ENCODE results near the gene C11orf16.
"Not testable (repeated sequence)": the region's sequence is repeated elsewhere in the genome, so short reads cannot be mapped to it uniquely, and the experiment has no call there.

Gene C11orf16

DNA sequence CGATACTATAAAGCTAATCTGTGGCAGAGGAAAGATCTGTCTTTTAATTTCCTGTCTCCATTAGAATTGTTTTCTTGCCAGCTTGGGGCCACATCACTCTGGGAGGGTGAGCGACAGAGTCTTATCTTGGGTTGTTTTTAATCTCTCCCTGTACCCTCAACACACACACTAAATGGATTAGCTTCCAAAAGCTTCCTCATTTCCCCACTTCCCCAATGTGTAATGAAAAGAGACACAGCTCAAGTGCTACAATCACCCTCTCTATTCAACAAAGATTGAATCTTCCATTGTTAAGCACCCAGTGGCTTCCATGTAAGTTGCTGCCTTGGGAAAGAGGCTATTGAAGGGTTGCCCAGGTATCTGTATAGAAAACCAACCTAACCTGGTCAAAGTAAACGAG is 16.1 kb upstream of the C11orf16 start:
- no peak overlapping the region for H3K27ac ChIP-seq
- no peak for TF ChIP-seq ZFX (IDR thresholded peaks at IDR 0.05)
- TF ChIP-seq, protein P1, sequence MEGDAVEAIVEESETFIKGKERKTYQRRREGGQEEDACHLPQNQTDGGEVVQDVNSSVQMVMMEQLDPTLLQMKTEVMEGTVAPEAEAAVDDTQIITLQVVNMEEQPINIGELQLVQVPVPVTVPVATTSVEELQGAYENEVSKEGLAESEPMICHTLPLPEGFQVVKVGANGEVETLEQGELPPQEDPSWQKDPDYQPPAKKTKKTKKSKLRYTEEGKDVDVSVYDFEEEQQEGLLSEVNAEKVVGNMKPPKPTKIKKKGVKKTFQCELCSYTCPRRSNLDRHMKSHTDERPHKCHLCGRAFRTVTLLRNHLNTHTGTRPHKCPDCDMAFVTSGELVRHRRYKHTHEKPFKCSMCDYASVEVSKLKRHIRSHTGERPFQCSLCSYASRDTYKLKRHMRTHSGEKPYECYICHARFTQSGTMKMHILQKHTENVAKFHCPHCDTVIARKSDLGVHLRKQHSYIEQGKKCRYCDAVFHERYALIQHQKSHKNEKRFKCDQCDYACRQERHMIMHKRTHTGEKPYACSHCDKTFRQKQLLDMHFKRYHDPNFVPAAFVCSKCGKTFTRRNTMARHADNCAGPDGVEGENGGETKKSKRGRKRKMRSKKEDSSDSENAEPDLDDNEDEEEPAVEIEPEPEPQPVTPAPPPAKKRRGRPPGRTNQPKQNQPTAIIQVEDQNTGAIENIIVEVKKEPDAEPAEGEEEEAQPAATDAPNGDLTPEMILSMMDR (conservative IDR thresholded peaks at IDR 0.05) = no peak

DNA sequence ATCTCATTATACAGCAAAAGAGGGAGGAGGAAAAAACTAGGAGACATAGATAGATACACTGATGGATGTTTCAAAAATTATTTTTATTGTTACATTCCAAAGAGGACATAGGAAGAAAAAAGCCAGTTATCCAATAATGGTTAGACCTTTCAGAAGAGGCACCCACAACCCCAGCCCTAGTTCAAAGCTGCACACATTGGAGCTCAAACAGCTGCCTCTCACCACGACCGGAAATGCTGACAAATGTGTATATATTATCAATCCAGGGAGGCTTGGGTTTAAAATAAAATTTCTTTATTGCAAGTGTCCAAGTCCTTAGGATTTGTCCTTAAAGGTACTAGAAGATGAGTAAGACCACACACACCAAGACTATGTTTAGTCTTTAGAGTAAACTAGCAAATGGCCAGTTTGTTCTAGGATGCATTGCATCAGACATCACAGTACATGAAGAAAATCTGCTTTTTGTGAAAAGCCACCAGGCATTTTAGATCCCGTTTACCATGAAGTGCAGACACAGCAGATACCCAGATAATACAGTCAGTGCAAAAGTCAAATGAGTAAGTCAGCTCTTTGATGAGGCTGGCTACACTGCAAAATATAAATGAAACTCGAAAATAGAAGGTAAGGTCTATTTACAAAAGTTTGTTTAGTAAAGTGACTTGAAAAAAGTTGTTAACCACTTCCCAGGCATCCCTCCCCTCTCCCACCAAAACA is 14.6 kb upstream of the C11orf16 start:
- H3K27ac ChIP-seq = no peak overlapping the region
- no peak for TF ChIP-seq ZFX (IDR thresholded peaks at IDR 0.05)
- TF ChIP-seq, protein P1 (conservative IDR thresholded peaks at IDR 0.05) = no peak

DNA sequence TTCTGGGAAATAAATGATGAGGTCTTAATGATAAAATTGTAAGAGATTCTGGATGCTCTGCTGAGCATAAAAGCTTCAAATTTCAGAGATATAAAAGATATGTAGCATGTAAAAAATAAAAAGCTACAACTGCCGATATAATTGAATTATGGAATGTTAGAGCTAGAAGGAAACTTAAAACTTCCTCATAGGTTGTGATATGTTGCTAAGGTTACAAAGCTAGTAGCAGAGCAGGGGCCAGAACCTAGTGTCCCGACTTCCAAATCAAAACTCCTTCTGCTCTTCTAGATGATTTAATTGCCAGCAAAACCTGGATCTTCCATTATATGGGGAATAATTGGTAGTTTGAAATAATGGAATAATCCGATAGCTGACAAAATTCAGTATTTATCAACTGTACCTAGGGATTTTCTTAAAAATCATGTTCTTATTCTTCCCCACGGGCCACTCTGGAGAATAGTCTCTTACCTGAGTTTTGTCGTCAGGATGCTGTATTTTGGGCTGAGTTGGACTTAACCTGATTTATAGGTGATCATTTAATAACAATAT is 9.8 kb upstream of the C11orf16 start, which contains the start of gene ASCL3:
Gene ASCL3 (minus strand): TSS at position 499 of the 549 bp plus-strand sequence. CDS start 4,855 bp downstream, outside the sequence.
- TF ChIP-seq ZFX (IDR thresholded peaks at IDR 0.05) = no peak
- TF ChIP-seq, protein P1 (conservative IDR thresholded peaks at IDR 0.05) = no peak
- no peak within 1 kb of the TSS for H3K27ac ChIP-seq

DNA sequence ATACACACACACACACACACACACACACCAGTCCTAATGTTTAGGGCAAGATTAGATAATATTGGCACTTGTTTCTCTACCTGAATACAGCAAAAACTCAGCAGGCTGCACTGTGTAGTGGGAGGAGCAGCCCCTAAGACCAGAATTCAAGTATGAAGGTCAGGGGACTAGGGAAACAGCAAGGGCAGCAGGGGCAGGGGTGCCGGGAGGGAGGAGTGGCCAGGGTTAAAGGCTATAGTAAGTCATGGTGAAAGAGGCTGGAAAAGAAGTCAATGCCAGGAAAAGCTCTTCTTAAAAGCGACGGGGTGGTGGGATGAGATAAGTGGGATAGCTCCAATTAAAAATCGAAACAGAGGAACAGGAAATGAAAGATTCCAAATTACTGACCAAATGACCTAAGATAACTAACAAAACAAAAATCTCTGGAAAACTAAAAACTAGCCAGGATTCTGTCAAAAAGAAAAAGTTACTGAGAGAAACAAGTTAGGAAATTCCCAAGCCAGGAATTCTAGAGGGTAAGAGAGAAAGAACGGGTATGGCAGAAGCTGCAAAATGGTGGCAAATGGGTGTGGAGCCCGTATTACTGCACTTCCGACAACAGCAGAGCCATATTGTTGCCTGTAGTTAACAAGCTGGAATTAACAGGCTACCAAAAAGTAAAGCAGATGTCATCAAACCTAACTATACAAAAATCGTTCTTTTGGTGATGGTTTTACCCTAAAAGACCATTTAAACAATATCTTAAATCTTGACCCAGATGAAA is 8.8 kb upstream of the C11orf16 start:
- TF ChIP-seq, protein P1 (conservative IDR thresholded peaks at IDR 0.05) = no peak
- no peak for TF ChIP-seq ZFX (IDR thresholded peaks at IDR 0.05)
- H3K27ac ChIP-seq = no peak overlapping the region

DNA sequence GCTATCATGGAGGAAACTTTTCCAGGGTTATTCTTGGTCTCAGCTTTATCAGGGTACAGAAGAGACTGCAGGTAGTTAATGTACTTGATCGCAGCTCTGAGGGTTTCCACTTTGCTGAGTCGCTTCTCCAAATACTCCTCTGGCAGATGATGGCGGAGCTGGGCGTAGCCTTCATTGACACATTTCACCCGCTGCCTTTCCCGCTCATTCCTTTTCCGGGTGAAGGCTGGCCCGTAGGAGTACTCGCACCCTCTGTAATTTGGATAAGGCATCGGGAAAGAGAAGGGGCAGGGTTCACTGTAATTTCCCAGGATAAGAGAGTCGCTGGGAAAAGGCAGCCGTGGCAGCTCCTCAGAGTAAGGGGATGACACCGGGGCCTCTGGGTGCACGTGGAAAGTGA is 4.9 kb upstream of the C11orf16 start:
- H3K27ac ChIP-seq = no peak overlapping the region
- TF ChIP-seq ZFX (IDR thresholded peaks at IDR 0.05) = no peak
- TF ChIP-seq, protein P1 (conservative IDR thresholded peaks at IDR 0.05) = no peak

DNA sequence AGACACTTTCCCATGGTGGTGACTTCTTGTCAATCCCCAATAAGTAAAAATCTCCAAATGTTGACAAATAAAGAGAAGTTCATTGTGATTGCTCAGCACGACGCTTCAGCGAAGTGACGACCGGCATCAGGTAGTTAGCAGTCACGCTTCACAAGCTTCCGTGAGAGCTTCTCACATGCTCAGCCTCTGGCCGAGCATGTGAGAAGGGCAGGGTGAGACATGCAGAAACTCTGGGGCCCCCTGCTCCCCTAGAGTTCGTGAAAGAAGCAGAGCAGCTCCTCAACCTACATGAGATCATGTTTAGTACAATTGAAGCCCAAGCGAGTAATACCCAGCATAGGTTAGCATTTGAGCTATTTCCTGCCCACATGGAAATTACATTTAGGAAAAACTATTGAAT is 4.4 kb upstream of the C11orf16 start:
- TF ChIP-seq, protein P1 (conservative IDR thresholded peaks at IDR 0.05) = no peak
- TF ChIP-seq ZFX (IDR thresholded peaks at IDR 0.05) = no peak
- no peak overlapping the region for H3K27ac ChIP-seq

DNA sequence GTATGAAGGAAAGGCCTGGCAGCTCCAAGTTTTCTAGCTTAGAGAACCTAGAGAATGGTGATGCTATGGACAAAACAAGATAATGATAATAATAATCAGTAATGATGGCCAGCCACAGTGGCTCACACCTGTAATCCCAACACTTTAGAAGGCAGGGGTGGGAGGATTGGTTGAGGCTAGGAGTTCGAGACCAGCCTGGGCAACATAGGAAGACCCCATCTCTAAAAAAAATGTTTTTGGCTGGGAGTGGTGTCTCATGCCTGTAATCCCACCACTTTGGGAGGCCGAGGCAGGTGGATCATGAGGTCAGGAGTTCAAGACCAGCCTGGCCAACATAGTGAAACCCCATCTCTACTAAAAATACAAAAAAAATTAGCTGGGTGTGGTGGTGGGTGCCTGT is 3.0 kb upstream of the C11orf16 start:
- not testable (repeated sequence) for H3K27ac ChIP-seq

Measured in C4-2B (cell line).